OCI-LY7 (cell line): ENCODE results near the gene PHPT1. TPM values are rescaled to one million over a fixed set of nuclear protein-coding genes. Genes with fewer than 3 reads are reported as not detected.

Experiments used
- BruUV-seq: library from RNA; stranded (reverse); fragments of 400-500 nt; replicated peaks from 2 replicates; lab custom pipeline; 2021; lab: Mats Ljungman, UMichigan
- CTCF ChIA-PET: fragments of 300-600 bp; sonication (Branson Sonifier 250); formaldehyde crosslinking; loops from one replicate; lab custom pipeline; 2022; ENCODE audit warnings: antibody characterized with exemption; ENCODE audit not compliant: unreplicated experiment; lab: Charles Lee
- POLR2A ChIA-PET: fragments of 300-600 bp; sonication (Branson Sonifier 250); formaldehyde crosslinking; loops from one replicate; lab custom pipeline; 2022; ENCODE audit warnings: antibody characterized with exemption; lab: Charles Lee
- DNase-seq: peaks from one replicate; pipeline ENCODE4 v3.0.0-alpha.2; 2015; ENCODE audit warnings: low spot score
- H2AFZ ChIP-seq: fragments of 200-600 bp; sonication (generic), shearing (Covaris generic); 2 replicates; pipeline ENCODE4 v1.6.1; 2014; ENCODE audit warnings: mild to moderate bottlenecking, antibody characterized with exemption, low read length, moderate library complexity
- H3K27ac ChIP-seq: fragments of 200-600 bp; sonication (generic); 2 replicates; pipeline ENCODE4 v1.5.1; 2014; ENCODE audit warnings: mixed run types, low read depth, mild to moderate bottlenecking, moderate library complexity, low read length, inconsistent platforms; ENCODE audit not compliant: poor library complexity, severe bottlenecking
- H3K36me3 ChIP-seq: fragments of 200-600 bp; sonication (generic); 2 replicates; pipeline ENCODE4 v1.6.1; 2014; ENCODE audit warnings: mild to moderate bottlenecking, antibody characterized with exemption, low read length, moderate library complexity, mixed read lengths; ENCODE audit not compliant: insufficient read depth
- H3K4me1 ChIP-seq: fragments of 200-600 bp; sonication (generic); 2 replicates; pipeline ENCODE4 v1.5.1; 2014; ENCODE audit warnings: mild to moderate bottlenecking, low read length; ENCODE audit not compliant: insufficient read depth, poor library complexity, severe bottlenecking
- H3K4me2 ChIP-seq: fragments of 200-600 bp; sonication (generic); 2 replicates; pipeline ENCODE4 v1.6.1; 2014; ENCODE audit warnings: mild to moderate bottlenecking, low read length
- H3K4me3 ChIP-seq: fragments of 200-600 bp; sonication (generic); 2 replicates; pipeline ENCODE4 v1.5.1; 2014; ENCODE audit warnings: mild to moderate bottlenecking, low read depth, low read length; ENCODE audit not compliant: poor library complexity, severe bottlenecking
- H3K79me2 ChIP-seq: fragments of 200-600 bp; sonication (generic); 2 replicates; pipeline ENCODE4 v1.6.1; 2016; ENCODE audit warnings: low read depth, mild to moderate bottlenecking, low read length, moderate library complexity, mixed read lengths; ENCODE audit not compliant: insufficient read depth
- H3K9me2 ChIP-seq: fragments of 200-600 bp; sonication (generic); 2 replicates; pipeline ENCODE4 v1.6.1; 2016; ENCODE audit warnings: mild to moderate bottlenecking, low read length, mixed read lengths; ENCODE audit not compliant: insufficient read depth
- H3K9me3 ChIP-seq: fragments of 200-600 bp; sonication (generic); 2 replicates; pipeline ENCODE4 v1.6.1; 2014; ENCODE audit warnings: mild to moderate bottlenecking, mixed run types, low read length, mixed read lengths
- H4K20me1 ChIP-seq: fragments of 200-600 bp; sonication (generic); 2 replicates; pipeline ENCODE4 v1.6.1; 2014; ENCODE audit warnings: mild to moderate bottlenecking, antibody characterized with exemption, low read length, moderate library complexity, mixed read lengths; ENCODE audit not compliant: insufficient read depth
- CTCF ChIP-seq: fragments of 200-600 bp; sonication (generic); conservative IDR thresholded peaks from 2 replicates; pipeline ENCODE4 v1.5.1; 2014; ENCODE audit warnings: mild to moderate bottlenecking, antibody characterized with exemption, low read length, moderate library complexity, mixed read lengths
- EZH2phosphoT487 ChIP-seq: fragments of 200-600 bp; sonication (generic); IDR thresholded peaks from 2 replicates; pipeline ENCODE4 v1.6.1; 2018; ENCODE audit warnings: low read depth, borderline replicate concordance, mild to moderate bottlenecking, mixed run types, antibody characterized with exemption, low read length, moderate library complexity, mixed read lengths
- intact Hi-C: fragments of 100-400 bp; cut with micrococcal nuclease; formaldehyde crosslinking; loops from one replicate; pipeline ENCODE4 v1.10.0; 2022; ENCODE audit not compliant: unreplicated experiment
- total RNA-seq, 2 experiments: library from RNA; depleted of rRNA in 1 of 2; stranded (reverse); fragments of >200 nt in 1 of 2; shearing (Covaris generic) in 1 of 2; gene quantifications; 2 replicates each; pipeline ENCODE4 v1.2.3, GENCODE V29; 2014 to 2022

PHPT1 gene
- total RNA-seq, 2 experiments from 2014 or later: 49.9 to 56.9 TPM

GRCh38 chr9:136820971-136821825 lies 28.0 kb upstream of the PHPT1 start:
- no peaks in the 10 kb centered on the region for H3K9me3 ChIP-seq
- no peak for TF ChIP-seq CTCF
- TF ChIP-seq EZH2phosphoT487: no peak
- no peak overlapping the region for H2AFZ ChIP-seq
- CTCF ChIA-PET: no interaction called here
- POLR2A ChIA-PET: interaction anchor here (0.9 kb wide), 1 partner anchor 21 kb away, joined by 8 read pairs; no protein-coding TSS in a partner anchor
- H3K36me3 ChIP-seq: peaks cover 54% of the 10 kb centered on the region
- H4K20me1 ChIP-seq: no peaks in the 10 kb centered on the region
- no peak overlapping the region for H3K4me3 ChIP-seq
- intact Hi-C loops: no loop called here
- no peaks in the 10 kb centered on the region for H3K4me1 ChIP-seq
- peaks cover 8% of the 10 kb centered on the region; the same call in 1 of the 2 replicates for H3K79me2 ChIP-seq
- no TSS peak for BruUV-seq
- no peaks in the 10 kb centered on the region for H3K9me2 ChIP-seq
- no peak for DNase-seq
- H3K4me2 ChIP-seq: no peak overlapping the region
- H3K27ac ChIP-seq: no peak overlapping the region

- BruUV-seq: no TSS peak
- Histone ChIP-seq H3K9me2 (no peaks in the 10 kb centered on the region), H3K9me3 (no peaks in the 10 kb centered on the region), H3K4me2 (no peak overlapping the region), H3K4me1 (no peaks in the 10 kb centered on the region), H3K4me3 (no peak overlapping the region), H2AFZ (no peak overlapping the region), H4K20me1 (no peaks in the 10 kb centered on the region), H3K36me3 (peaks cover 56% of the 10 kb centered on the region), H3K27ac (no peak overlapping the region), H3K79me2 (peaks cover 2% of the 10 kb centered on the region; the same call in 1 of the 2 replicates)
- DNase-seq: no peak
- no peak for TF ChIP-seq CTCF
- TF ChIP-seq EZH2phosphoT487: no peak
- POLR2A ChIA-PET: no interaction called here
- CTCF ChIA-PET: no interaction called here
- intact Hi-C loops: no loop called here
Observed at GRCh38 chr9:136821826-136822544, 27.2 kb upstream of the PHPT1 start.
